ENCODE data around the gene EEF1AKMT2.

- TF ChIP-seq CTCF (IDR thresholded peaks at IDR 0.05; ENCODE audit: low read depth, low read length, poor library complexity, severe bottlenecking) (no peak), EZH2phosphoT487 (IDR thresholded peaks at IDR 0.05; ENCODE audit: borderline replicate concordance, low read length) (no peak)
Observed at GRCh38 chr10:124798781-124799180, 7.1 kb upstream of the EEF1AKMT2 start.
